ENCODE measurements around the gene MAG.

- TF ChIP-seq CTCF (IDR thresholded peaks at IDR 0.05): no peak
- TF ChIP-seq POLR2A (IDR thresholded peaks at IDR 0.05): no peak
- TF ChIP-seq POLR2AphosphoS5 (IDR thresholded peaks at IDR 0.05): no peak
Observed at GRCh38 chr19:35272122-35272719, 19.7 kb upstream of the MAG start.

Measured in breast epithelium (tissue), 3 donors.